Measurements from ENCODE around the gene NCOA3.
"Not testable (repeated sequence)": the region's sequence is repeated elsewhere in the genome, so short reads cannot be mapped to it uniquely, and the experiment has no call there.

The NCOA3 gene

GRCh38 chr20:47502271-47503239 lies 868 bp downstream of the NCOA3 start:
- DNase-seq, result no peak

- no peak for DNase-seq
Observed at GRCh38 chr20:47503685-47504084, 2.0 kb downstream of the NCOA3 start.

GRCh38 chr20:47506335-47506734 lies 4.6 kb downstream of the NCOA3 start:
- no peak for DNase-seq

GRCh38 chr20:47506850-47507249 lies 5.2 kb downstream of the NCOA3 start:
- DNase-seq, result no peak

- not testable (repeated sequence) for DNase-seq
Observed at GRCh38 chr20:47507275-47507981, 5.7 kb downstream of the NCOA3 start.

GRCh38 chr20:47508278-47508677 lies 6.6 kb downstream of the NCOA3 start:
- no peak for DNase-seq

GRCh38 chr20:47509104-47509661 lies 7.5 kb downstream of the NCOA3 start:
- DNase-seq, result no peak

- DNase-seq, result no peak
Observed at GRCh38 chr20:47509685-47510084, 8.0 kb downstream of the NCOA3 start.

GRCh38 chr20:47515843-47516242 lies 14.2 kb downstream of the NCOA3 start:
- no peak for DNase-seq

- no peak for DNase-seq
Observed at GRCh38 chr20:47521059-47521808, 19.5 kb downstream of the NCOA3 start.

- no peak for DNase-seq
Observed at GRCh38 chr20:47524015-47524784, 22.5 kb downstream of the NCOA3 start.

GRCh38 chr20:47527004-47527800 lies 25.5 kb downstream of the NCOA3 start:
- no peak for DNase-seq

- no peak for DNase-seq
Observed at GRCh38 chr20:47529840-47530239, 28.2 kb downstream of the NCOA3 start.

- DNase-seq, result no peak
Observed at GRCh38 chr20:47531458-47531857, 29.8 kb downstream of the NCOA3 start.

GRCh38 chr20:47532002-47532401 lies 30.3 kb downstream of the NCOA3 start:
- no peak for DNase-seq

- DNase-seq, result no peak
Observed at GRCh38 chr20:47533518-47534062, 31.9 kb downstream of the NCOA3 start.

GRCh38 chr20:47534405-47534804 lies 32.7 kb downstream of the NCOA3 start:
- no peak for DNase-seq

GRCh38 chr20:47535088-47535487 lies 33.4 kb downstream of the NCOA3 start:
- DNase-seq, result no peak

GRCh38 chr20:47535994-47536393 lies 34.3 kb downstream of the NCOA3 start:
- DNase-seq, result no peak

- no peak for DNase-seq
Observed at GRCh38 chr20:47540443-47541354, 39.0 kb downstream of the NCOA3 start.
